Measurements from ENCODE around the gene ANKRD31. TPM values are rescaled to one million over a fixed set of nuclear protein-coding genes. Genes with fewer than 3 reads are reported as not detected.
"Not testable (repeated sequence)": the region's sequence is repeated elsewhere in the genome, so short reads cannot be mapped to it uniquely, and the experiment has no call there.

Gene ANKRD31
- total RNA-seq, 1 donor from 2014 or later = 1.2 TPM

- DNase-seq (ENCODE audit: extremely low spot score in 2 of 2) = no peak
- Histone ChIP-seq H3K9me3 (no peaks in the 10 kb centered on the region), H3K4me3 (no peak overlapping the region), H3K4me1 (no peaks in the 10 kb centered on the region), H3K27ac (no peak overlapping the region), H3K27me3 (no peaks in the 10 kb centered on the region), H3K36me3 (no peaks in the 10 kb centered on the region)
- no peak for TF ChIP-seq POLR2A (IDR thresholded peaks at IDR 0.05)
- TF ChIP-seq POLR2AphosphoS5 (IDR thresholded peaks at IDR 0.05; ENCODE audit: insufficient read depth in 1 of 2, low read depth in 1 of 2) = no peak
- TF ChIP-seq CTCF (IDR thresholded peaks at IDR 0.05) = no peak
- intact Hi-C loops (cut with DNase I) = no loop called here
These were observed 44.4 kb downstream of the ANKRD31 start for GRCh38 chr5:75192264-75192663.

- intact Hi-C loops (cut with DNase I) = no loop called here
- no peak for DNase-seq (ENCODE audit: extremely low spot score in 2 of 2)
- Histone ChIP-seq H3K27me3 (no peaks in the 10 kb centered on the region), H3K4me1 (no peaks in the 10 kb centered on the region), H3K9me3 (no peaks in the 10 kb centered on the region), H3K4me3 (no peak overlapping the region), H3K27ac (no peak overlapping the region), H3K36me3 (no peaks in the 10 kb centered on the region)
- TF ChIP-seq POLR2AphosphoS5 (IDR thresholded peaks at IDR 0.05; ENCODE audit: insufficient read depth in 1 of 2, low read depth in 1 of 2) (no peak), CTCF (IDR thresholded peaks at IDR 0.05) (no peak), POLR2A (IDR thresholded peaks at IDR 0.05) (no peak)
These were observed 46.5 kb downstream of the ANKRD31 start for GRCh38 chr5:75190227-75190626.

GRCh38 chr5:75189353-75189752 is 47.3 kb downstream of the ANKRD31 start:
- TF ChIP-seq POLR2AphosphoS5 (IDR thresholded peaks at IDR 0.05; ENCODE audit: insufficient read depth in 1 of 2, low read depth in 1 of 2) (no peak), CTCF (IDR thresholded peaks at IDR 0.05) (no peak), POLR2A (IDR thresholded peaks at IDR 0.05) (no peak)
- intact Hi-C loops (cut with DNase I) = no loop called here
- no peaks in the 10 kb centered on the region for H3K4me1 ChIP-seq

GRCh38 chr5:75185763-75186162 is 50.9 kb downstream of the ANKRD31 start:
- TF ChIP-seq CTCF (IDR thresholded peaks at IDR 0.05) (no peak), POLR2A (IDR thresholded peaks at IDR 0.05) (no peak), POLR2AphosphoS5 (IDR thresholded peaks at IDR 0.05; ENCODE audit: insufficient read depth in 1 of 2, low read depth in 1 of 2) (no peak)
- no peaks in the 10 kb centered on the region for H3K9me3 ChIP-seq
- intact Hi-C loops (cut with DNase I) = no loop called here

More at GRCh38 chr5:75189353-75189752, 47.3 kb downstream of the ANKRD31 start:
- H3K9me3 ChIP-seq = no peaks in the 10 kb centered on the region
- no peak for DNase-seq (ENCODE audit: extremely low spot score in 2 of 2)
- H3K27ac ChIP-seq = no peak overlapping the region
- H3K4me3 ChIP-seq = no peak overlapping the region
- no peaks in the 10 kb centered on the region for H3K36me3 ChIP-seq
- H3K27me3 ChIP-seq = no peaks in the 10 kb centered on the region

GRCh38 chr5:75176009-75176408 is 60.7 kb downstream of the ANKRD31 start:
- H3K27ac ChIP-seq; intact Hi-C loops (cut with DNase I); H3K27me3 ChIP-seq; H3K4me1 ChIP-seq; DNase-seq (ENCODE audit: extremely low spot score in 2 of 2); H3K4me3 ChIP-seq; H3K36me3 ChIP-seq; H3K9me3 ChIP-seq: not testable (repeated sequence)

More at GRCh38 chr5:75185763-75186162, 50.9 kb downstream of the ANKRD31 start:
- Histone ChIP-seq H3K27me3 (no peaks in the 10 kb centered on the region), H3K4me3 (no peak overlapping the region), H3K27ac (no peak overlapping the region), H3K4me1 (no peaks in the 10 kb centered on the region), H3K36me3 (no peaks in the 10 kb centered on the region)
- no peak for DNase-seq (ENCODE audit: extremely low spot score in 2 of 2)

- H3K9me3 ChIP-seq; intact Hi-C loops (cut with DNase I); H3K4me3 ChIP-seq; H3K27ac ChIP-seq; H3K4me1 ChIP-seq; H3K27me3 ChIP-seq; H3K36me3 ChIP-seq; DNase-seq (ENCODE audit: extremely low spot score in 2 of 2): not testable (repeated sequence)
These were observed 61.8 kb downstream of the ANKRD31 start for GRCh38 chr5:75174872-75175271.

Data from vagina (tissue), 2 donors.